MG63 (cell line): Measurements from ENCODE around the gene VPS35. TPM values are rescaled to one million over a fixed set of nuclear protein-coding genes. Genes with fewer than 3 reads are reported as not detected.
"Not testable (repeated sequence)": the region's sequence is repeated elsewhere in the genome, so short reads cannot be mapped to it uniquely, and the experiment has no call there.

Experiments used
- DNase-seq: peaks from one replicate; pipeline ENCODE4 v3.0.0-alpha.2; 2020
- H3K27me3 ChIP-seq: fragments of 250-450 bp; sonication (Bioruptor Pico); 2 replicates; pipeline ENCODE4 v1.5.1; 2020; ENCODE audit warnings: mild to moderate bottlenecking, moderate library complexity
- H3K36me3 ChIP-seq: fragments of 250-450 bp; sonication (Bioruptor Pico); 2 replicates; pipeline ENCODE4 v1.5.1; 2020; ENCODE audit warnings: mild to moderate bottlenecking, moderate library complexity
- H3K4me3 ChIP-seq: fragments of 250-450 bp; sonication (Bioruptor Pico); 2 replicates; pipeline ENCODE4 v1.5.1; 2020; ENCODE audit warnings: mild to moderate bottlenecking, moderate library complexity
- H3K9me3 ChIP-seq: fragments of 250-450 bp; sonication (Bioruptor Pico); 2 replicates; pipeline ENCODE4 v1.5.1; 2020; ENCODE audit warnings: mild to moderate bottlenecking, moderate library complexity
- total RNA-seq: library from RNA; depleted of rRNA; stranded (reverse); fragments of >200 nt; shearing (Covaris generic); gene quantifications from 2 replicates; pipeline ENCODE4 v1.2.3, GENCODE V29; 2014; ENCODE audit warnings: low replicate concordance

Gene VPS35
- total RNA-seq, 1 experiment from 2014 or later = 134 TPM

DNA sequence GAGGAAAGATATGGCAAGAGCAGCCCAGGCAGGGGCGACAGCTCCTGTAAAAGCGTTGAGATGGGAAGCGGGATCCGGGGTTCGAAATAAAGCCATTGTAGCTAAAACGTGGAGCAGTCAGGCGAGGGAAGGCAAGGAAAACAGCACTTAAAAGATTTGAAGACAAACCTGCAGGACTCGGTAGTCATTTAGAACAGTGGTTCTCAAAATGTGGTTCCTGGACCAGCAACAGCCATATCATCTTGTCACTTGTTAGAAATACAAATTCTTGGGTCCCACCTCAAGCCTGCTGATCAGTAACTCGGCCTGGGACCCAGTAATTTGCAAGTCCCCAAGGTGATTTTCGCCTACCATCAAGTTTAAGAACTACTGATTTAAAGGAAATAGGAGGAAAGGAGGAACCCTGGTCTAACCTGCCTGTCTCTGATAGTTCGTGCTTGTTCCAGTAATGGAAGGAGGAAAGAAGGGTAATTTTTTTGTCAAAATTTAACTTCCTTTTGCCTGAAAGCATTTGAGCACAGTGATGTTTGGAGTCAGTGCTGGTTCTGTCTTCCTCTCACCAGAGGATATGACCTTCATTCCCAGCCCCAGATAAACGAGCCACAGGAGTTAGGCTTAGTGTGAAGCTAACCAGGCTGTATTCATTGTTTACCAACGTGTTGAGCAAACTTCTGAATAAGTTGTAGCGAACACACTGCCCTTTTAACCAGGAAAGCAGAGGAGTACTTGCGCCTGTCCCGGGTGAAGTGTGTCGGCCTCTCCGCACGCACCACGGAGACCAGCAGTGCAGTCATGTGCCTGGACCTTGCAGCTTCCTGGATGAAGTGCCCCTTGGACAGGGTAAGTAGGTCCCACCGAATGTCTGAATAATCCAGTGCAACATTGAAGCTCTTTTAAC lies 1.6 kb upstream of the VPS35 start:
- Histone ChIP-seq H3K27me3 (no peaks in the 10 kb centered on the region), H3K4me3 (peak overlapping the region; percentile 90), H3K36me3 (peaks cover 41% of the 10 kb centered on the region), H3K9me3 (no peaks in the 10 kb centered on the region)
- DNase-seq = peak; percentile 36

DNA sequence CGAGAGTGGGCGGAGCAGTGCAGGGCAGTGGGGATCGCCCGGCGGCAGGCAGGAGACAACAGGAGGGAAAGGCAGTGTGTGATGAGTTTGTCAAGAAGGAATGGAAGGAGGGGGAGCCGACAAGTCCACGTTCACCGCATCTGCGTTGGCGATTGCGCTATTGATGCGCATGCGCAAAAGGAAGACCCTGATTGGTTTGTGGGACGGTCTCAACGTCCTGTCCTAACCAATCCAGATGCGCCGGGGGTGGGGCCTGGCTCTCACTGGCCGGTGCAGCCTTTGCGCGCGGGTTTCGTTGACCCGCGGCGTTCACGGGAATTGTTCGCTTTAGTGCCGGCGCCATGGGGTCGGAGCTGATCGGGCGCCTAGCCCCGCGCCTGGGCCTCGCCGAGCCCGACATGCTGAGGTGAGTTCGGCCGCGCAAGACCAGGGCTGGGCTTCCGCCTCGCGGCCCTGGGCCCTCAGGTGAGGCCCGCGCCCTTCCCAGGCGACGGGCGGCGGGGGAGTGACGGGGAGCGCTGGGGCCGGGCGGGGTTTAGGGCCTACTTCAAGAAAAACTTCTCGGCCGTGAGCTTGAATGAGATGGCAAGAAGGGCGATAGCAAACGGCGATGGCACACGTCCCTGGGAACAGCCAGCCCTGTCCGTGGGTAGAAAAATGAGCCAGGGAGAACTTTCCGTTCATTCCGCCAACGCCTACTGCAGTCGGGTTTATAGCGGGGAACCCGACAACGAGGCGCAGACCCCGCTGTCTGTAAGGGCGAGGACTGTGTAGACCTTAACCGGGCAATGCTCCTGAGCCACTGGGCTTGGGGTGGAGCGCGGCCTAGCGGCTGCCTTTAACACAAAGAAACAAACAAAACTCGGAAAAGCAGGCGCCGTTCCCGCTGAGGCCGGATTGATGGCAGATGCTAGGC lies 645 bp upstream of the VPS35 start, which contains the start of gene ORC6:
TSS of gene ORC6 (plus strand) at position 295 of the 916 bp plus-strand sequence. CDS start at position 342, 47 bp downstream.
- Histone ChIP-seq H3K9me3 (no peaks in the 10 kb centered on the region), H3K27me3 (no peaks in the 10 kb centered on the region), H3K36me3 (peaks cover 32% of the 10 kb centered on the region), H3K4me3 (peak within 1 kb of the TSS; percentile 90)
- DNase-seq = peak; percentile 99

GRCh38 chr16:46688101-46688653 lies 801 bp downstream of the VPS35 start:
- DNase-seq = no peak
- Histone ChIP-seq H3K9me3 (no peaks in the 10 kb centered on the region), H3K36me3 (peaks cover 29% of the 10 kb centered on the region), H3K4me3 (peak overlapping the region; percentile 90), H3K27me3 (no peaks in the 10 kb centered on the region)

- Histone ChIP-seq H3K9me3 (no peaks in the 10 kb centered on the region), H3K36me3 (peaks cover 22% of the 10 kb centered on the region), H3K27me3 (no peaks in the 10 kb centered on the region), H3K4me3 (peak overlapping the region; percentile 90)
- no peak for DNase-seq
Observed at GRCh38 chr16:46687486-46687885, 1.5 kb downstream of the VPS35 start.

- peak overlapping the region; percentile 90 for H3K4me3 ChIP-seq
- H3K27me3 ChIP-seq = no peaks in the 10 kb centered on the region
- DNase-seq = no peak
- H3K9me3 ChIP-seq = no peaks in the 10 kb centered on the region
- peaks cover 19% of the 10 kb centered on the region for H3K36me3 ChIP-seq
Observed at GRCh38 chr16:46686815-46687473, 2.0 kb downstream of the VPS35 start.

DNA sequence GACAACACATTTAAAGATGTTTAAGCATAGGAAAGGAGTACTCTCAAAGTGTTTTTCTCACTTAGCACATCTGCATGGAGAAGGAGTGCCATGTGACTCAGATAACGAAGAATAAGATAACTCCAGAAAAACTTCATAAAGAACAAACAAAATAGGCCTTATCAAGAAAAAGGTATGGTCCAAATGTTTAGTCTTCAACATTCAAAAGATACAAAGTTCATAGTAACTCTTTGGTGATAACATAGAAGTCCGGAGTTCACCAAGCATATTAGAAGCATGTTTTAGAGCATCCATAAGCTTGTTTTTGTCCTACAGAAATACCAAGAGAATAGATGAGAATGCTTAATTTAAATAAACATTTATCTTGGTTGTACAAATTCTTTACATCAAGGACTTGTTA lies 7.1 kb downstream of the VPS35 start:
- H3K4me3 ChIP-seq, H3K9me3 ChIP-seq, DNase-seq, H3K27me3 ChIP-seq: not testable (repeated sequence)
- H3K36me3 ChIP-seq = peaks cover 35% of the 10 kb centered on the region

GRCh38 chr16:46677943-46678342 lies 11.0 kb downstream of the VPS35 start:
- not testable (repeated sequence) for H3K4me3 ChIP-seq, H3K27me3 ChIP-seq, H3K9me3 ChIP-seq, DNase-seq
- H3K36me3 ChIP-seq = peaks cover 62% of the 10 kb centered on the region

GRCh38 chr16:46673320-46674013 lies 15.5 kb downstream of the VPS35 start:
- Histone ChIP-seq H3K4me3 (no peak overlapping the region), H3K36me3 (peaks cover 72% of the 10 kb centered on the region), H3K27me3 (no peaks in the 10 kb centered on the region), H3K9me3 (no peaks in the 10 kb centered on the region)
- peak; percentile 37 for DNase-seq

DNA sequence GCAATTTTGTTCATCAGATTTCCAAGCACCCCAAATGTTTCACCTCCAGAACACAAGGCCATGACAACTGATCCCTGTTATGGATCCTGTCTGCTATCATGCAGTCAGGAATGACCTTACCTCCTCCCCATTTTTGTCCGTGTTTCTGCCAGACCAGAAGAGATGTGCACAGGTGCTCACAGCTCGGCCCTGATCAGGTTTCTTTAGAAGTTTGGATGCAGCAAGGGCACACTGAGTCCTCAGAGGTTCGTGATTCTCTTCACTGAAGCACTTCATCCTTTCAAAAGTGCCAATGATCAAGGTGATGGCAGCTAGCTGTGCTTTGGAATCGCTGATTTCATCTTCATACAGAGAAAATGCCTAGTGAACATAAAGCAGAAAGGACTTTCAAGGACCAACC lies 26.9 kb downstream of the VPS35 start:
- H3K27me3 ChIP-seq = no peaks in the 10 kb centered on the region
- H3K4me3 ChIP-seq = no peak overlapping the region
- DNase-seq = no peak
- peaks cover 67% of the 10 kb centered on the region for H3K36me3 ChIP-seq
- no peaks in the 10 kb centered on the region for H3K9me3 ChIP-seq

- H3K27me3 ChIP-seq = no peaks in the 10 kb centered on the region
- no peaks in the 10 kb centered on the region for H3K9me3 ChIP-seq
- DNase-seq = no peak
- H3K36me3 ChIP-seq = peaks cover 49% of the 10 kb centered on the region
- no peak overlapping the region for H3K4me3 ChIP-seq
Observed at GRCh38 chr16:46658925-46659324, 30.1 kb downstream of the VPS35 start.

GRCh38 chr16:46651305-46651704 lies 37.7 kb downstream of the VPS35 start:
- H3K36me3 ChIP-seq = peaks cover 9% of the 10 kb centered on the region
- no peaks in the 10 kb centered on the region for H3K27me3 ChIP-seq
- no peak overlapping the region for H3K4me3 ChIP-seq
- no peak for DNase-seq
- H3K9me3 ChIP-seq = no peaks in the 10 kb centered on the region

GRCh38 chr16:46650254-46650623 lies 38.7 kb downstream of the VPS35 start:
- Histone ChIP-seq H3K9me3 (peaks cover 5% of the 10 kb centered on the region; the same call in 1 of the 2 replicates), H3K36me3 (peaks cover 4% of the 10 kb centered on the region), H3K27me3 (no peaks in the 10 kb centered on the region), H3K4me3 (no peak overlapping the region)
- DNase-seq = peak; percentile 74

GRCh38 chr16:46649588-46650253 lies 39.3 kb downstream of the VPS35 start:
- no peak overlapping the region for H3K4me3 ChIP-seq
- no peaks in the 10 kb centered on the region for H3K27me3 ChIP-seq
- DNase-seq = no peak
- peaks cover 5% of the 10 kb centered on the region; the same call in 1 of the 2 replicates for H3K9me3 ChIP-seq
- peaks cover 4% of the 10 kb centered on the region for H3K36me3 ChIP-seq

GRCh38 chr16:46648656-46649055 lies 40.3 kb downstream of the VPS35 start:
- H3K9me3 ChIP-seq = peaks cover 14% of the 10 kb centered on the region
- no peak overlapping the region for H3K4me3 ChIP-seq
- H3K27me3 ChIP-seq = no peaks in the 10 kb centered on the region
- peaks cover 4% of the 10 kb centered on the region for H3K36me3 ChIP-seq
- no peak for DNase-seq
